HFFc6 (cell line): ENCODE data around the gene FRS2. TPM values are rescaled to one million over a fixed set of nuclear protein-coding genes. Genes with fewer than 3 reads are reported as not detected.

ENCODE experiments used
- DNase-seq: peaks from one replicate; pipeline ENCODE4 v3.0.0-alpha.2; 2018
- H3K27ac Mint-ChIP-seq: 2 replicates; pipeline ENCODE4 v1.8.0; 2020; ENCODE audit warnings: mild to moderate bottlenecking, mixed read lengths
- H3K27me3 Mint-ChIP-seq: 2 replicates; pipeline ENCODE4 v1.8.0; 2021; ENCODE audit warnings: mild to moderate bottlenecking, moderate library complexity, mixed read lengths; ENCODE audit not compliant: insufficient read depth
- H3K36me3 Mint-ChIP-seq: 2 replicates; pipeline ENCODE4 v1.8.0; 2021; ENCODE audit warnings: low read depth, mixed read lengths
- H3K4me1 Mint-ChIP-seq: 2 replicates; pipeline ENCODE4 v1.8.0; 2020; ENCODE audit warnings: low read depth, mixed read lengths
- H3K4me3 Mint-ChIP-seq: 2 replicates; pipeline ENCODE4 v1.8.0; 2020; ENCODE audit warnings: mild to moderate bottlenecking, moderate library complexity, mixed read lengths
- H3K9me3 Mint-ChIP-seq: 2 replicates; pipeline ENCODE4 v1.8.0; 2020; ENCODE audit warnings: mild to moderate bottlenecking, mixed read lengths
- CTCF ChIP-seq: fragments of 200-600 bp; sonication (generic); IDR thresholded peaks from 2 replicates; pipeline ENCODE4 v1.5.0; 2021; ENCODE audit warnings: antibody characterized with exemption, mild to moderate bottlenecking
- total RNA-seq, 6 experiments: library from RNA; stranded (reverse); fragmentation: NEBNext Ultra II Directional; extraction: Animal tissue kit (Norgen Biotek cat#: 25700); gene quantifications; 2 replicates in 1 of 6; 3 replicates in 5 of 6; pipeline ENCODE4 v1.2.3, GENCODE V29; 2021

Gene FRS2
- total RNA-seq, 6 experiments from 2014 or later: 26.5 to 35.8 (median 31.1) TPM

- H3K4me1 Mint-ChIP-seq: peaks cover 70% of the 10 kb centered on the region
- no peak overlapping the region for H3K27ac Mint-ChIP-seq
- 0 out of 2 replicates have a peak, but pooled peaks cover 4% of the 10 kb centered on the region for H3K36me3 Mint-ChIP-seq
- H3K4me3 Mint-ChIP-seq: no peak overlapping the region
- no peak for DNase-seq
- TF ChIP-seq CTCF: no peak
- no peaks in the 10 kb centered on the region for H3K9me3 Mint-ChIP-seq
- H3K27me3 Mint-ChIP-seq: no peaks in the 10 kb centered on the region; the same call in 1 of the 2 replicates
Measured at GRCh38 chr12:69514111-69514510, 43.9 kb downstream of the FRS2 start.

- H3K9me3 Mint-ChIP-seq: no peaks in the 10 kb centered on the region
- no peak overlapping the region for H3K27ac Mint-ChIP-seq
Measured at GRCh38 chr12:69514845-69515244, 44.7 kb downstream of the FRS2 start.

GRCh38 chr12:69515394-69515930 is 45.3 kb downstream of the FRS2 start:
- Mint-ChIP-seq H3K4me3 (no peak overlapping the region), H3K4me1 (peaks cover 70% of the 10 kb centered on the region), H3K27me3 (no peaks in the 10 kb centered on the region), H3K9me3 (no peaks in the 10 kb centered on the region), H3K27ac (no peak overlapping the region; the same call in 1 of the 2 replicates), H3K36me3 (peaks cover 7% of the 10 kb centered on the region)
- DNase-seq: no peak
- no peak for TF ChIP-seq CTCF

More at GRCh38 chr12:69514845-69515244, 44.7 kb downstream of the FRS2 start:
- H3K27me3 Mint-ChIP-seq: no peaks in the 10 kb centered on the region
- H3K4me3 Mint-ChIP-seq: no peak overlapping the region
- peaks cover 70% of the 10 kb centered on the region for H3K4me1 Mint-ChIP-seq
- H3K36me3 Mint-ChIP-seq: peaks cover 4% of the 10 kb centered on the region; the same call in 1 of the 2 replicates
- TF ChIP-seq CTCF: no peak
- no peak for DNase-seq

GRCh38 chr12:69516950-69517349 is 46.8 kb downstream of the FRS2 start:
- peaks cover 3% of the 10 kb centered on the region; the same call in 1 of the 2 replicates for H3K27me3 Mint-ChIP-seq
- peaks cover 14% of the 10 kb centered on the region for H3K36me3 Mint-ChIP-seq
- H3K4me1 Mint-ChIP-seq: peaks cover 68% of the 10 kb centered on the region
- TF ChIP-seq CTCF: no peak
- no peak overlapping the region for H3K4me3 Mint-ChIP-seq
- H3K27ac Mint-ChIP-seq: no peak overlapping the region
- H3K9me3 Mint-ChIP-seq: peaks cover 10% of the 10 kb centered on the region
- DNase-seq: no peak

GRCh38 chr12:69517406-69517805 is 47.2 kb downstream of the FRS2 start:
- H3K9me3 Mint-ChIP-seq: peaks cover 15% of the 10 kb centered on the region
- peaks cover 19% of the 10 kb centered on the region for H3K36me3 Mint-ChIP-seq
- H3K27me3 Mint-ChIP-seq: peaks cover 3% of the 10 kb centered on the region; the same call in 1 of the 2 replicates
- DNase-seq: no peak
- peaks cover 68% of the 10 kb centered on the region for H3K4me1 Mint-ChIP-seq
- no peak overlapping the region for H3K4me3 Mint-ChIP-seq
- TF ChIP-seq CTCF: no peak
- no peak overlapping the region for H3K27ac Mint-ChIP-seq
